DMS79 (cell line): ENCODE data around the gene CD96.

Source experiments
- DNase-seq: peaks from one replicate; lab custom pipeline; 2025; lab: John Stamatoyannopoulos, UW

CD96 gene

GRCh38 chr3:111676211-111677006 is 134.4 kb downstream of the CD96 start:
- DNase-seq, result no peak

GRCh38 chr3:111677007-111677392 is 135.0 kb downstream of the CD96 start:
- no peak for DNase-seq

- DNase-seq, result no peak
Observed at GRCh38 chr3:111681661-111682426, 139.8 kb downstream of the CD96 start.

- DNase-seq, result no peak
Observed at GRCh38 chr3:111684640-111685039, 142.6 kb downstream of the CD96 start.

GRCh38 chr3:111688190-111688800 is 146.3 kb downstream of the CD96 start:
- no peak for DNase-seq

- no peak for DNase-seq
Observed at GRCh38 chr3:111690242-111690641, 148.2 kb downstream of the CD96 start.

GRCh38 chr3:111691293-111691909 is 149.4 kb downstream of the CD96 start:
- no peak for DNase-seq

GRCh38 chr3:111692593-111693552 is 150.9 kb downstream of the CD96 start:
- no peak for DNase-seq

- no peak for DNase-seq
Observed at GRCh38 chr3:111694471-111694870, 152.5 kb downstream of the CD96 start.

GRCh38 chr3:111695636-111696117 is 153.7 kb downstream of the CD96 start:
- DNase-seq, result no peak

GRCh38 chr3:111700054-111700453 is 158.1 kb downstream of the CD96 start:
- DNase-seq, result no peak

GRCh38 chr3:111701292-111701906 is 159.4 kb downstream of the CD96 start:
- DNase-seq, result no peak
